Spleen (tissue), 7 donors: ENCODE data around the gene RARA.

Source experiments
- CTCF ChIP-seq, 11 experiments: fragments of 200-600 bp in 7 of 11; fragments of 450-650 bp in 4 of 11; sonication (generic) in 4 of 11; IDR thresholded peaks in 8 of 11; conservative IDR thresholded peaks in 3 of 11; 1 replicate in 7 of 11; 2 replicates in 4 of 11; pipeline versions ENCODE4 v1.4.0 to v1.8.0; 2016 to 2021; ENCODE audit warnings: antibody characterized with exemption in 11 of 11, inconsistent platforms in 4 of 11, mild to moderate bottlenecking in 1 of 11
- POLR2A ChIP-seq, 3 donors: fragments of 450-650 bp; IDR thresholded peaks; one replicate each; pipeline ENCODE4 v1.5.1; 2017; ENCODE audit warnings: antibody characterized with exemption in 3 of 3, mild to moderate bottlenecking in 1 of 3
- donor health status: DM: no; HTN: no; CAD: no; lungs with moderate emphysema.
- donor health status: DM: no; HTN: no; CAD: no.
- donor health status: DM: no; HTN: no; CAD: no.

- TF ChIP-seq CTCF (IDR thresholded peaks at IDR 0.05 in 8 of 11, conservative IDR thresholded peaks at IDR 0.05 in 3 of 11) (no peak), POLR2A (IDR thresholded peaks at IDR 0.05) (no peak)
Observed at GRCh38 chr17:40329839-40330794, 21.1 kb downstream of the RARA start.
